Measurements from ENCODE around the gene WWOX.

WWOX gene

DNA sequence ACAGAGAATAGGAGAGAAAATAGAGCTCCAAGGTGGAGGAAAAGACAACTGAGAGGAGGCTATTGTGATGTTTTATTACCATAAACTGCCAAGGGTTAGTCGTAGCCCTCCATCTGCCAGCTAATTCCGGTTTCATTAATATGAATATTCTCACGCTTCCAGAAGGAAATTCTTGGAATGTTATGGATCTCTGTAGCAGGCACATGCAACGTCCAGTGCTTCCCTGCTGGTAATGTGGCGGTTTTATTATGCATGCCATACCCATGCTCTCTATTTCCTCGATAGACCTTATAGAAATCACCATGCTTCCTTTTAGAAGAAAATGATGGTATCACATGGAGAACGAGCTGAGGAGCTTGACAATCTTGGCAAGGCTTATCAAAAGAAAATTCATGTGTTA, 1037.5 kb downstream of the WWOX start:
- DNase-seq, result no peak

DNA sequence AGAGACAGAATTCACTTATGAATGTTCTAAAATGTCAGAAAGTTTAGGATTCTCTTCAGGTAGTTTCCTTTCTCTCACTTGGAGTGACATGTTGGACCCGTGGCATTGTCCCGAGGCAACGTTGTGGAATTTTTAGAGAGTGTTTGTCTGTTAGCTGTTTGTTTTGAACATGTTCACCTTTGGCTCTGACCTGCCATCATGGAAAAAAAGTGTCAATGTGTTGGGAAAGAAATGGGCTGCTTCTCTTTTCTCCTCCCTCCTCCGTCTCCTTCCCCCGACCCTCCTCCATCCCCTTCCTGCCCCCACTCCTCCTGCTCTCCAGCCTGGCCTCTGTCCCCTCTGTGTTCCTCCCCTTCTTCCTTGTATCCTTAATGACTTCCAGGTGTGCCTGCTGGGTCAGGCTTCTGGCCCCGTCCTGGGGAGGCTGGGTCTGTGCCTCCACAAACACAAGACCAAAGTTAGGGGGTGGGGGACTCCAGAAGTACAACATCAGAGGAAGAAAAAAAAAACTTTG, 1038.0 kb downstream of the WWOX start:
- DNase-seq, result no peak

DNA sequence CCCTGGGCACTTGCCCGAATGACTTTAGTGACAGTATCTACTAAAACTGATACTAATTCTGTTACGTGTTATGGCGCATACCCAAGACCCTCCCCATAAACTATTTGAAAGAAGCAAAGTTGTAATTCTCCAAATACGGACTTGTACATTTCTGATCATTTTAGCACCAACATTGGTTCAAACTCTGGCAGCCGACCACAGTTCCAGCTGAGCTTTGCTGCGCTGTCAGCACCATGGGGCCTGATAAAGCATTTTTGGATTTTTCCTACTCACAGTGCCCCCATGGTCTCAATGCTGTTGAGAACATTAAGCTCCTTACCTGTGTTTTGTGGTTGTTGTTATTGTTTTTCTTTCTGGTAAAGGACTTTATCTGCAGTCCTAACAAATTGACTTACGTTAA, 1040.3 kb downstream of the WWOX start:
- DNase-seq, result no peak

DNA sequence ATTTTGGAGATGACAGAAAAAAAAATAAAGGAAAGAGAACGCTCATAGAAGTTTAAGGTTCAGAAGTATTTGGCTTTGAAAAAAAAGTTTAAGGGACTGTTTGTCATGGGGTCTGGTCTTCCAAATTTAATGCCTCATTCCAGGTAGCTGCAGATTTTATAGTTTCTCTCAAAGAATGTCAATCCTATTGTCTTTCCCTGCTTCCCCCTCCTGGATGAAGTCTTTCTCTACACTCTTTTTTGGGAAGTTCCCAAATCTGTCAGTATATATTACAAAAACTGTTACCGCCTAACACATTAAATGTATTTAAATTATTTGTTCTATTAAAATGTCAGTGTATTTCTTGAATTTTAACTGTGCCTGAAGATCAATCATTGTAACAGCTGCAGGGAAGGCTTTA, 1043.6 kb downstream of the WWOX start:
- no peak for DNase-seq

DNA sequence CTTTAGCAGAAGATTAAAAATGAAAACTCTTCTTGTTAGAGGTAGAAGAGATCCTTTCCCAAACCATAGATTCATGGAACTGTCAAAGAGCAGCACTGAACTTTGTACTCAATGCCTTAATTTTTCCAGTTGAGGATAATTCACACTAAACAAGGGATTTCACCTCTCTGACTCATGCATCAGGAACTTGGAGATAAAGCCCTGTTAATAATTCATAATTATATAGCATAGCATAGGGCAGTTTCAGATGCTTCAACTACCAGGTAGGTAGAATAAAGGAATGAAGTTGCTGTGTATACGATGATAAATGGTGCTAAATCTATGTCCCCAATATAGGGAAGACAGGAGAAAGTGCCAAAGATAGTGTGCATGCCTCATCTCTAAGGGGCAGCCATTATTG, 1050.7 kb downstream of the WWOX start:
- no peak for DNase-seq

DNA sequence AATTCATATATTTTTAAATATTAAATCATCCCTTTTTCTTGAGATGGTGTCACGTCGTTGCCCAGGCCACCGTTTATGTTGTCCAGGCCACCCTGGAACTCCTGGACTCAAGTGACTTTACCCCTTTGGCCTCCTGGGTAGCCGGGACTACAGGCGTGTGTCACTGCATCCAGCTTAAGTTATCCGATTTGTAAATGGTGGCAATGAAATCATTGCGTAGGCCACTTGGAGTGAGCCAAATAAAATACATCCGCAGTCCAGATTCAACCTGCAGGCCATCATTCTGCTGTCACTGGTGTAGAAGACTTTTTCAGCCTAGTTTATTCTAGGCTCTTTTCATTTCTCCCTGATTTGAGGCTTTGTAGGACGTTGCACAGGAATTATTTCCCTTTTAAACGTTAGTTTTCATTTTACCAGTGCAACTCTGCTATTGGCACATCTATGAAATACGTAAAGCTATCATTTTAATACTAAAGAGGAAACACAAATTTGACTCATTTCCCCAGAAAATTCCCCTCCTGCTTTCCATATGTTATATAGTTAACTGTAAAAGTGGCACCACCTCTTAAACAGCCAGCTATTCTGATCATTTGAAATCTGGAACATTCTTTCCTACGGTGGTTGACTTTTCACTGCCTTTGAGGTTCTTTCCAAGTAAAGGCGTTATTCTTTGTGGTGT, 1051.3 kb downstream of the WWOX start:
- DNase-seq, result no peak

DNA sequence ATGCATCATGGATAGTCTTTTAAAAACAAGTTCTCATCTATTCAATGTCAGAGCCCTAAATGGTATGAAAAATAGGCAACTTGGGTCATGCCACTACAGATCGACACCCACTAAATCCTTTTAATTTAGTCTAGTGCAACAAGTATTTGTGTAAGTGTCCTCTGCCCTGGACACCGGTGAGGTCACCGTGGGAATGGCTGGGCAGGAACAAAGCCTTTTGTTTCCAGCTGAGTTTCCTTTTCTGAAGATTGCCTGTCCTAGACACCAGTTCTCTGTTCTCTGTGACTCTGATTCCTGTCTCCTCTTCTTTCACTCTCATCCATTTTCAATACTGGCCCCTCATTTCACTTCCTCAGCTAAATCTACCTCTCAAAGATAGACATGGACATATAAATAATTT, 1054.6 kb downstream of the WWOX start:
- no peak for DNase-seq

DNA sequence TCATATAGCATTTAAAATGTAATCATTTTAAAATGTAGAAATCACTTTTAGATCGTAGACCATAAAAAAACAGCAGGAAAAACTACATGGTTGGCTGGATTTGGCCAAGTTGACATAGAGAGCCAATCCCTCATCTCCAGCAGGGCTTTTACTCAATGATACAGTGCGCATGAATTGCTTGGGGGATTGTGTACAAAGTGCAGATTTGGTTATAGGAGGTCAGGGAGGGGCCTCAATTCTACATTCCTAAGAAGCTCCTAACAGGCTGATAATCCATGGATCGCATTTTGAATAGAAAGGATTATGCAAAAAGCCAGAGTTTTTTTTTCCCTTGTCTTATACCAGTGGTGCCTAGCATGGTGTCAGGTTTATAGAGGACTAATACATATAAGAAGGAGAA, 1056.0 kb downstream of the WWOX start:
- no peak for DNase-seq

DNA sequence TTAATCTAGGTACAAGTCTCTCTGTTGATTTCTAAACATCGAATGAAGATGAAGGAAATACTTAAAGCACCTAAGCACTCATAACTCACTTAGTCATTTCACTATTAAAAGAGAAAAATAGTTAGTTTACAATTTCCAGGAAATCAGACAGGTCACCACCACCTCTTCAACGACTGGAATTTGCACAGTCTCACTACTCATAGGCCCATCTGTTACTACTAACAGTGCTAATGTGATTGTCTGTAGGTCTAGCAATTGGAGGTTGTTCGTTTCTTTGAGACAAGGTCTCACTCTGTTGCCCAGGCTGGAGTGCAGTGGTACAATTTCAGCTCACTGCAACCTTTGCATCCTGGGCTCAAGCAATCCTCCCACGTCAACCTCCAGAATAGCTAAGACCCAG, 1056.5 kb downstream of the WWOX start:
- no peak for DNase-seq

DNA sequence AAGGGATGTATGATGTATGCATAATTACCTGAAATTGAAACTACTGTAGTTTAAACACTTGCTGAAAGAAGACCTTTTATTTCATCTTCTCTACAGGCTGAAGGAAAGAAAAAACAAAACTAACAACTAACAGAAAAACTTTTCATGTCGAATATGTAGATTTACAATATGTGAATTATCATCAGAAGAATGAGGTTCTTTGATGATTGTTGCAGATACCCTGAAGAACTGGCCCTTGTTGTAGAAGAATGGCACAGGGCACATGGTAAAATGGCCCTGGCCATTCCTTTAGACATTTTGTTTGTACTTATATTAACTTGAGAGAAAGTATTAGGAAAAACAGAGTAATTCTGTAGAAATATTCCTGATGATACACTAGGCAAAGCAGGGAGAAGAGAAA, 1057.3 kb downstream of the WWOX start:
- no peak for DNase-seq

DNA sequence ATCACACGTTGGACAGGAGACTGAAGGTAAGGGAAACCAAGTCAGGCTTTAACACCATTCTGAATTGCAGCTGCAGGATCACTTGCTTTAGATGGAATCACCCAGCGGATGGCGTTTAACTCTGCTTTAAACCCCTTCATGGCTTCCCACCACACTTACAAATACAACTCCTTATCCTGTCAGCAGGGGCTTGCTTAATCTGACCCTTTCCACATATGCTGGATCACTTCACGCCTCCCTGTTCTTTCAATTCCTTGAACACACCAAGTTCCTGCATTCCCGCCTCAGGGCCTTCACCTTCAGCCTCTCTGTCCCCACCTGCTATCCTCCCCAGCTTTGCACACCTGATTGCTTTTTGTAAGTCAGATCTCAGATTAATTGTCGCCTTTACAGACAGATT, 1058.9 kb downstream of the WWOX start:
- DNase-seq, result no peak

DNA sequence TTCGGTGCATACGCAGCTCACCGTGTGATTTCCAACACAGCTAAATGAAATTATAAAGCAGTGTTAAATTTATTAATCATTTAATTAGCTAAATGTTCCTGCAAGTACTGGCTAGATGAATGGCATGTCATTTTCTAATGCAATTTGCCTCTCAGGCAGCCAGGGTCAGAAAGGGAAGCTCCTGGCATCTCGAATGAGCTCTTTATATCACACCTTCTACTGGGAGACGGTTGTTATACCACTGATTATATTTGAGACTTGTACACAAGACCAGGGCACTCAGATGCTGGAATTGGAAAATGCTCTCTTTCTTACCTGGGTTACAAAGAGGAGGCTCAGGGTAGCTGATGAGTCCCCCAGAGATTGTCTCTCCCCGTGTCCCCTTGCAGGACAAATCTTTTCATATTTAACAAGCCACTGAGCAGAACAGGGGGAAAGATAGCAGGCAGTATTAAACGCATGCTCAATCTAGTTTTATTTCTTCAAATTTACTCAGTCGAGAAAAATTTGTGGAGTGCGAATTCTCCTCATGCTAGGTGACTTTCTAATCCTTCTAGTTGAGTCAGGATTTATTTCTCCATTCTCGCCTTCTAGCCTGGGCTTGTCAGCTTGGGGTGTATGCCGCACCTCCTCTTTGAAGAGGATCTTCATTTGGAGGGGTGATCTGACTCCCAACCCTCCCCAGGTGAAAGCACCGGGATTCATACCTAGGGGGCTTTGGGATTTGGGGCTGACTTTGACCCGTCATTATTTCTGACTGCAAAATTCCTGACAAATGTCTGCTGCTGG, 1060.0 kb downstream of the WWOX start:
- DNase-seq, result no peak

DNA sequence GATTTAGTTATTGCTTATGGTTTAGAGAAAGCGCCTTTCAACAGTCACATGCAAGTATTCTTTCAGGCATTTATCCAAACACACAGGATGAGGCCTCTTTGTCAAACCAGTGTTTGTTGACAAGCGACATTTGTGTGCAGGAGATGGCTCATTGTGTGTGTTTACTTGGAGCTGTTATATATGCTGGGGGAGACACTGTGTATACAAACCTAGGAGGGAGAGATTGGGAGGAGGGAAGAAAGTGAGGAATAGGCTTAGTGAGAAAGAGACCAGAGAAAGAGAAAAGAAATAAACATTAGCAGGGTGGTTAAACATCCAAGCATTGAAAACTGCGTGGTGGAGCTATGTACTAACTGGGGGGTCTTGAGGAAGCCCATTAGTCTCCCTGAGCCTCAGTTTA, 1063.5 kb downstream of the WWOX start:
- DNase-seq, result no peak

DNA sequence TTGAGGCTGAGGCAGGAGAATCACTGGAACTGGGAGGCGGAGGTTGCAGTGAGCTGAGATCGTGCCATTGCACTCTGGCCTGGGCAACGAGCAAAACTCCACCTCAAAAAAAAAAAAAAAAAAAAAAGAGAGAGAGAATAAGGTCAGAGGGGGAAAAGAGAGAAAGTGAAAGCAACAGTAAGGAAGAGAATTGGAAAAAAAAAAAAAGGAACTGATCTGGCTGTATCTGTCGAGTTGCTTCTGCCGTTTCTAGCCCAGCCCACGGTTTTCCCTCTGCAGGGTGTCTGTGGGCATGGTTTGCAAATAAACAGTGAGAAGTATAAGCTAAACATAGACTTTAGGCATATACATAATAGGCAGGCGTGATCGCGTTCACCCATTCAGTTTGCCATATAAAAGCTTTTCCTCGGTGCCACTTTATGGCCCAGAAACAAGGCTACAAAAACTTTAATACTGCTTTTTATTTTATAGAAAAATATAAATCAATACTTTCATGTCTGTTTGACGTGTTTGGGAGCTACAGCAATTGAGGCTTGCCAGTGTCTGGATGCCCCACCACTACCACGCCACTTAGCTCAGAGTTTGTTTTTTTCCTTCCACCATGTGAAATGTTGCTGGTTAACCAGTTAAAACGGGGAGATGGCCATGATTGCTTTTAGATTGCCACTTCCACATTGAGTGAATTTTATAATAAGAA, 1064.4 kb downstream of the WWOX start:
- no peak for DNase-seq

DNA sequence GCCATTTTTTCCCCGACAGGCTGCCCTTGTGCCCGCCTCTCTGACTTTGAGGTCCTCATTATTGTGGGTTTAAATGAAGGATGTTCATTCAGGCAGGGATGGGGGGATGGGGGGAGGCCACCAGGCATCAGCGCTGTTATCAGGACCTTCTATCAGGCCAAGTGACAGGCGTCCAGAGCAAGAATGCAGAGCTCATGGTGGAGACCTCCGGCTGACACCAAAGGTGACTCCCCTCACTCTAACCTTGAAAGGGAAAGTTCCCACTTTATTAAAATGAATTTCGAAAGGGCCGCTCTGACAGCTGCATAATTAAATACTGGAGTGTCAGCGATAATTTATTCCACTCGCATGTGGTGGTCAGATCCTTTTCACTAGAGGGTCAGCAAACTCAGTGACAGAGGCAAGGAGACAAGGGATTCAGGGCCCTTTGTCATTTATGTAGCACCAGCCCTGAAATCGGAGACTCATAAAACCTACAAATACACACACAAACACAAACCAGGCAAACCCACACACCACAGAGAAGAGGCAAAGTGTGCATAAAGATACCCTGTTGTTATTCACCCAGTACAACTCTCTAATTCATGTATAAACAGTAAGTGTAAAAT, 1065.0 kb downstream of the WWOX start:
- no peak for DNase-seq

DNA sequence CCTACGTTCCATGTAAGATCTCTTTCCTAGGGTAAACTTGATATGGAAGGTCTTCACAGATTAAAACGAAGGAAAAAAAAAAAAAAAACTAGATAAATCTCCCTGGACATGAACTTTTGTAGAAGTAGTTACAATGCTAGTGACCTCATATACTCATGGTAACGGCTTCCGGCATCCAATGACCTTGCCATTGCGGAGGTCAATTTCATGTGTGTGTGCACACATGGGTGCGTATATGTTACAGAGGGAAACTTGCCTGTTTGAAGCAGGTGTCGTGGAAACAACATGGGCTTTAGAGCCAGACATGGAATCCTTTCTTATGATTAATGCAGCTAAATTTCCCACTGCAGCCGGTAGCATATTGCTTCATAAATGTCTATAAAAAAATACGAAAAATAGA, 1065.6 kb downstream of the WWOX start:
- DNase-seq, result no peak

DNA sequence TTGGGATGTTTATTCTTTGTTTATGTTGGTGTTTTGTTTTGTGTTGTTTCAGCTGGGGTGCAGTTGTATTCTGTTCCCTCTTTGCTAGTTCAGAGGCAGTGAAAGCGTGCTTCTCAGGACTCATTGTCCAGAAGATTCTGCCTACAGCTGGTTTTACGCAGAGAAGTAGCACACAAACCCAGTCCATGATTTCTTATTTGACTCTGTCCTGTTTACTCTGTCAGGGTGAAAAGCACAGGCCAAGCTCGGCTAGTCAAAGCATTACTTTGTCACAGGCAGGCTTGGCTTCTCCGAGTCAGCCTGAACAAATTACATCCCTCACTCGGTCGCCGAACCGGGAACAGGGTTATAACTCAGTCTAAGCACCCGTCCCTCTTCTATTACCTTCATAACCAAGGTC, 1066.1 kb downstream of the WWOX start:
- DNase-seq, result no peak

DNA sequence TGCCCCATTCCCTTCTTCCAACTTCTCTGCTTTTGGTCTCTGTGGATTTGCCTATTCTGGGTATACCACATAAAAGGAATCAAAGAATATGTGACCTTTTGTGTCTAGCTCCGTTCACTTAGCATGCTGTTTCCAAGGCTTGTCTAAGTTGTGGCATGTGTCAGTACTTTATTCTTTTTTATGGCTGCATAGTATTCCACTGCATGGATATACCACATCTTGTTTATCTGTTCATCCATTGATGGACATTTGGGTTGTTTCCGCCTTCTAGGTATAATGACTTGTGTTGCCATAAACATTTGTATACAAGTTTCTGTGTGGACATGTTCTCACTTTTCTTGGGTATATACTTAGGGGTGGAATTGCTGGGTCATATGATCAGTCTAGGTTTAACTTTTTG, 1068.4 kb downstream of the WWOX start:
- DNase-seq, result no peak

DNA sequence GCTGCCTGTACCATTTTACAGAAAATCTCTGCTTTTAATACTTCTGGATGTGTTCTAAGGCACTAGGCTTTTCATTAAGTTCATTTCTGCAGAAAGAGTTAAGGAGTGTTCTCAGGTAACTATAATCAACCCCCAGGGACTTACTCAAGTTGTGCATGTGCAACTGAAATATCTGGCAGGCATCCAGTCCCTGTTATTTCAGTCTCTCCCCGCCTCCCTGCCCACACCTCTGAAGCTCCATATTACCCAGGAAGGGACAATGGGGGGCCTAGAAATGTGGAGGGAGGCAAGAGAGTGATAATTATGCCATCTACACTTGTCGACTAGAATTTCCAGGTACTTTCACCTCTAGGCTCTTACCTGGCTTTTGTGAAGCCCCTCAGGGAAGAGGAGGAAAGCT, 1068.9 kb downstream of the WWOX start:
- DNase-seq, result no peak

DNA sequence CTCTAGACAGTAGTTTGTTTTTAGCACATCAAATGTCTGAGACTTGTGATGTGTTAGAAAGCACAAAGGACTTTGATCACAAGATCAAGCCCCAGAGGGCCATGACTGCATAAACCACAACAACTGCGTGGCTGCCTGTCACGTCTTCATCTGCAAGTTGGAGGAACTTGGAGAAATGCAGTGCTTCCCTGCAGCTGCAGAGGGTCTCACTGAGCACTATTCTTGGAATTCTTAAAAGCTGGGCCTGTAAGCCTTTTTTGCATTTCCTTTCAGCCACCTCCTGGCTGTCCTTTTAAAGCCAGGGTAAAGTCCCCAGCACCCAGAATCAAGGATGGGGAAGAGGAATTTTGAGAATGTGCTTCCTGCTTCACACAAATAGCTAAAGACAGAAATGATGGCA, 1069.8 kb downstream of the WWOX start:
- no peak for DNase-seq

DNA sequence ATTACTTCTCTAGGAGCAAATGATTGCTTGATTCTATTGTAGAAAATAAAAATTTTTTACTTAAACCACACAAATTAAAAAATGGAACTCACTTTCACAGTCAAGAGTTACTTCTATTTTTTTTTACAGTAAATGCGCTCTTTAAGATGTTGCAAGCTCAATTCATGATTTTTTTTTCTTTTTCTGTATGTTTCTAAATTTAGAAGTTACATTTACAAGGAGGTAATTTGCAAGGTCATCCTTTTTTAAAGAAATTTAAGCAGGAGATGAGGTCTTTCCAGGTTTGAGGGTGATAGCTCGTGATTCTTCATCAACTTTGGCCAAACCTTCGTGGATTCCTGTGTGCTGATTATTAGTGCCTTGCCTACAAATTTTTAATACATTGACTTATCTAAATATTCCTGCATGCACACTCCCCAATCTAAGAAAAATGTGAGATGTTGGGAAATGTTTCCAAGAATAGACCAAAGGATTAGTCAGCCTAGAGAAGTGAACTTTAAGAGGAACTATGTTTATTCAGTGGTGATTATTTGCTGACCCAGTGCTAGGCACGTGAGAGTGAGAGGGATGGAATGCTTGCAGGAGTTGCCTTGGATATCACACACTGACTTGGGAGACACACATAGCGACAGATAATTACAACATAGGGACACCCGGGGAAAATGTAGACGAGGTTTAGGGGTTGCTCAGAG, 1071.2 kb downstream of the WWOX start:
- DNase-seq, result no peak

DNA sequence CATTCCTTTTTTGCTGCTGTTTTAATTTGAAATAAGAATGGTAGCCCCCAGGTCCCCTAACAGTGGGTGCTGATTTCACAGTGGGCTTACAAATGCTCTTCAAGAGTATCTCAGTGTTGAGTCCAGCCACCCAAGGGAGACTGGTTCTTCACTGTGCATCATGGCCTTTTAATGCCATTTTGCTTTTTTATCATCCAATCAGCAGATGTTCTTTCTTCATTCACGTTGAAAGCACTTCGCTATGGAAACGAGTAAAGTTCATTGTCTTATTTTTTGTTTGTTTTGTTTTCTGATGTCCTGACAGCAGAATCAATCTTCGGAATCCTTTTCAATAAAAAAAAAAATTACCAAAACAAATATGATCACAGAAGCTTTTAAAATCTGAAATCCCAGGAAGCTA, 1072.0 kb downstream of the WWOX start:
- no peak for DNase-seq
